Caco-2 (cell line): ENCODE results near the gene FRYL. TPM values are rescaled to one million over a fixed set of nuclear protein-coding genes. Genes with fewer than 3 reads are reported as not detected.
A peak's percentile ranks its signal among the peaks of the same experiment; 100 is the strongest.

Experiments
- BruUV-seq: library from RNA; stranded (reverse); fragments of 400-500 nt; replicated peaks from 2 replicates; lab custom pipeline; 2021; lab: Mats Ljungman, UMichigan
- CTCF ChIA-PET: fragments of 300-600 bp; sonication (Branson Sonifier 250); formaldehyde crosslinking; loops from one replicate; lab custom pipeline; 2022; ENCODE audit warnings: antibody characterized with exemption; lab: Charles Lee
- POLR2A ChIA-PET: fragments of 300-600 bp; sonication (Branson Sonifier 250); formaldehyde crosslinking; loops from one replicate; lab custom pipeline; 2022; ENCODE audit warnings: antibody characterized with exemption; lab: Charles Lee
- DNase-seq, 2 experiments: peaks; one replicate each; pipeline versions ENCODE4 v3.0.0 to v3.0.0-alpha.2; 2020 to 2022
- H3K27me3 ChIP-seq: replicated peaks from 2 replicates; pipeline ENCODE4 v1.6.0; 2011; ENCODE audit warnings: low read length; ENCODE audit not compliant: control insufficient read depth, insufficient read depth
- H3K36me3 ChIP-seq: 2 replicates; pipeline ENCODE4 v1.5.1; 2011; ENCODE audit warnings: low read length; ENCODE audit not compliant: control insufficient read depth, insufficient read depth
- H3K4me1 ChIP-seq: fragments of 250-450 bp; sonication (Bioruptor Pico); 2 replicates; pipeline ENCODE4 v1.5.1; 2020; ENCODE audit warnings: mild to moderate bottlenecking
- H3K4me3 ChIP-seq: 2 replicates; pipeline ENCODE4 v1.5.1; 2011; ENCODE audit warnings: low read depth, mild to moderate bottlenecking, control low read depth, low read length
- H3K9me3 ChIP-seq: fragments of 250-450 bp; sonication (Bioruptor Pico); 2 replicates; pipeline ENCODE4 v1.5.1; 2020; ENCODE audit warnings: mild to moderate bottlenecking, moderate library complexity
- H3K27ac Mint-ChIP-seq: one replicate; pipeline ENCODE4 v1.8.0; 2022; ENCODE audit warnings: mixed read lengths; ENCODE audit not compliant: unreplicated experiment
- H3K27me3 Mint-ChIP-seq: one replicate; pipeline ENCODE4 v1.8.0; 2022; ENCODE audit warnings: mixed read lengths; ENCODE audit not compliant: insufficient read depth, unreplicated experiment
- H3K36me3 Mint-ChIP-seq: one replicate; pipeline ENCODE4 v1.8.0; 2022; ENCODE audit warnings: mild to moderate bottlenecking, mixed read lengths; ENCODE audit not compliant: insufficient read depth, unreplicated experiment
- H3K4me1 Mint-ChIP-seq: one replicate; pipeline ENCODE4 v1.8.0; 2022; ENCODE audit warnings: low read depth, mixed read lengths; ENCODE audit not compliant: unreplicated experiment
- H3K4me3 Mint-ChIP-seq: one replicate; pipeline ENCODE4 v1.8.0; 2022; ENCODE audit warnings: mild to moderate bottlenecking, moderate library complexity, mixed read lengths; ENCODE audit not compliant: unreplicated experiment
- H3K9me3 Mint-ChIP-seq: one replicate; pipeline ENCODE4 v1.8.0; 2022; ENCODE audit warnings: mixed read lengths; ENCODE audit not compliant: unreplicated experiment
- intact Hi-C: fragments of 100-400 bp; cut with micrococcal nuclease; formaldehyde crosslinking; loops from one replicate; pipeline ENCODE4 v1.10.0; 2022; ENCODE audit not compliant: unreplicated experiment
- total RNA-seq: library from RNA; stranded (reverse); gene quantifications from 2 replicates; pipeline ENCODE4 v1.2.3, GENCODE V29; 2022
- TF ChIP-seq, protein P1 (sequence below), 2 experiments: fragments of 200-600 bp in 1 of 2; IDR thresholded peaks; 1 replicate in 1 of 2; 2 replicates in 1 of 2; pipeline versions ENCODE4 v1.5.1 to v1.8.0; 2011 to 2022; ENCODE audit warnings: antibody characterized with exemption in 1 of 2, control low read depth in 1 of 2, inconsistent platforms in 1 of 2, low read depth in 1 of 2, low read length in 1 of 2, mild to moderate bottlenecking in 1 of 2, moderate library complexity in 1 of 2; ENCODE audit not compliant: insufficient read depth in 1 of 2, severe bottlenecking in 1 of 2, unreplicated experiment in 1 of 2

Gene FRYL
- total RNA-seq, 1 experiment from 2014 or later: 27.4 TPM

DNA sequence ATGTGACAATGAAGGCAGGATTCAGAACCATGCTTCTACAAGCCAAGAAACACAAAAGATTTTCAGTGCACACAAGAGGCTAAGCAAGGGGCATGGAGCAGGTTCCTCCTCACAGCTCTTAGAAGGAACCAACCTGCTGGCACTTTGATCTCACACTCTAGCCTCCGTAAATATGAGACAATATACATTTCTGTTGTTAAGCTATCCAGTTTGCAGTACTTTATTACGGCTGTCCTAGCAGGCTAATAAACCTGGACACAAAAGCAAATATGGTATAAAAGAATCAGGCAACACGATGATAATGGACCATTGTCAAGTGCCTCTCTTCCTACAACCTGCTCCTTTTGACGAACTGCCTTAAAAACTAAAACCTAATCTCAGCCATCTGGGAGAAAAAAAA, 175.6 kb downstream of the FRYL start:
- intact Hi-C loops: no loop called here
- no peak for DNase-seq
- TF ChIP-seq, protein P1, sequence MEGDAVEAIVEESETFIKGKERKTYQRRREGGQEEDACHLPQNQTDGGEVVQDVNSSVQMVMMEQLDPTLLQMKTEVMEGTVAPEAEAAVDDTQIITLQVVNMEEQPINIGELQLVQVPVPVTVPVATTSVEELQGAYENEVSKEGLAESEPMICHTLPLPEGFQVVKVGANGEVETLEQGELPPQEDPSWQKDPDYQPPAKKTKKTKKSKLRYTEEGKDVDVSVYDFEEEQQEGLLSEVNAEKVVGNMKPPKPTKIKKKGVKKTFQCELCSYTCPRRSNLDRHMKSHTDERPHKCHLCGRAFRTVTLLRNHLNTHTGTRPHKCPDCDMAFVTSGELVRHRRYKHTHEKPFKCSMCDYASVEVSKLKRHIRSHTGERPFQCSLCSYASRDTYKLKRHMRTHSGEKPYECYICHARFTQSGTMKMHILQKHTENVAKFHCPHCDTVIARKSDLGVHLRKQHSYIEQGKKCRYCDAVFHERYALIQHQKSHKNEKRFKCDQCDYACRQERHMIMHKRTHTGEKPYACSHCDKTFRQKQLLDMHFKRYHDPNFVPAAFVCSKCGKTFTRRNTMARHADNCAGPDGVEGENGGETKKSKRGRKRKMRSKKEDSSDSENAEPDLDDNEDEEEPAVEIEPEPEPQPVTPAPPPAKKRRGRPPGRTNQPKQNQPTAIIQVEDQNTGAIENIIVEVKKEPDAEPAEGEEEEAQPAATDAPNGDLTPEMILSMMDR (IDR thresholded peaks at IDR 0.05; ENCODE audit: insufficient read depth in 1 of 2, low read depth in 1 of 2, low read length in 1 of 2, severe bottlenecking in 1 of 2, unreplicated experiment in 1 of 2): no peak
- Histone ChIP-seq H3K4me1 (peaks cover 31% of the 10 kb centered on the region), H3K4me3 (no peak overlapping the region), H3K9me3 (no peaks in the 10 kb centered on the region), H3K36me3 (no peaks in the 10 kb centered on the region), H3K27me3 (no peaks in the 10 kb centered on the region)
- Mint-ChIP-seq H3K4me3 (no peak overlapping the region), H3K36me3 (peaks cover 5% of the 10 kb centered on the region), H3K27ac (no peak overlapping the region), H3K9me3 (no peaks in the 10 kb centered on the region), H3K4me1 (peaks cover 20% of the 10 kb centered on the region), H3K27me3 (no peaks in the 10 kb centered on the region)
- ChIA-PET CTCF (no interaction called here), POLR2A (interaction anchor here (0.6 kb wide), 1 partner anchor 476 kb away, joined by 8 read pairs; no protein-coding TSS in a partner anchor)
- no TSS peak for BruUV-seq

DNA sequence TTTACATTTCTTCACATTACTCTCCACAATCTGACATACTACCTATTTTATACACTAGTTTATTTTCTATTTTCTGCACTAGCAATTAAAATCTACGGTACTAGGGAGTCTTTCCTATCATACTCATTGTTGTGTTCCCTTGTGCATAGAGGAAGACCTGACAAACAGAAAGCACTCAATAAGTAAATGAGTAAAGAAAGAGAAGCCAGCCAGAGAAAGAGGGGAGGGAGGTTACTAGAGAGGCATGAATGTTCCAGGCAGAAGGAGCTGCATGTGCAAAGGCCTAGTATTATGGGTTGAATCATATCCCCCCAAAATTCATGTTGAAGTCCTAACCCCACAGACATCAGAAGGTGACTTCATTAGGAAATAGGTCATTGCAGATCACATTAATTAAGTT, 176.0 kb downstream of the FRYL start:
- TF ChIP-seq, protein P1 (IDR thresholded peaks at IDR 0.05; ENCODE audit: insufficient read depth in 1 of 2, low read depth in 1 of 2, low read length in 1 of 2, severe bottlenecking in 1 of 2, unreplicated experiment in 1 of 2): no peak
- H3K4me1 ChIP-seq: peaks cover 31% of the 10 kb centered on the region
- BruUV-seq: no TSS peak
- no peak for DNase-seq
- peak overlapping the region; percentile 69 for H3K27ac Mint-ChIP-seq
- H3K36me3 ChIP-seq: no peaks in the 10 kb centered on the region
- no peak overlapping the region for H3K4me3 ChIP-seq
- peaks cover 5% of the 10 kb centered on the region for H3K36me3 Mint-ChIP-seq
- no peaks in the 10 kb centered on the region for H3K27me3 Mint-ChIP-seq
- intact Hi-C loops: no loop called here
- H3K27me3 ChIP-seq: no peaks in the 10 kb centered on the region
- H3K9me3 Mint-ChIP-seq: no peaks in the 10 kb centered on the region
- no peaks in the 10 kb centered on the region for H3K9me3 ChIP-seq
- CTCF ChIA-PET: no interaction called here
- H3K4me3 Mint-ChIP-seq: no peak overlapping the region
- POLR2A ChIA-PET: no interaction called here
- H3K4me1 Mint-ChIP-seq: peaks cover 20% of the 10 kb centered on the region

DNA sequence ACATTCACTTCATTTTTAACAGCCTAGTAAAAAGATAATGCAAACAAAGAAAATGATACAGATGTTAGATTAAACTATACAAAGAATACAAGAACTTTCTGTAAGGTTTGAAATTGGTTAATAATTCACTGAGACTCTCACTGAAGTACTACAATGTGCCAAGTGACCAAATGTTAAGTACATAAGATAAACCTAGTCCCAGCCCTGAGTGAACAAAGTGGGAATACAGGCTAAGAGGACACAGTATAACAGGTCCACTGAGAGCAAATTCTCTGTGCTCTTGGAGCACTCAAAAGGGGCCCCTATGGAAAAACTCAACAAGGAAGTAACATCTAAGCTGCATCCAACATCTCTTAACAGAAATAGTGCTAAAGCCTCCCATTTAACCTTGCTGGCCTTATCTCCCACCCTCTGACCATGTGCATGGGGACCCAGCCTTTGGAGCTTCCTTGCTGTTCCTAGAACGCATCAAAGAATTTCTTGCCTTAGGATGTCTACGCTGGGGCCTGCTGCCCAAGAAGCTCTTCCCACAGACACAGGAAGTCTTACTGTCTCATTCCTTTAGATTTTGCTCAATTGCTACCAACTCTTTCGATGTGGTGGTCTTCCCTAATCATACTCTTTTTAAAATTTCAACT, 176.6 kb downstream of the FRYL start:
- Histone ChIP-seq H3K36me3 (no peaks in the 10 kb centered on the region), H3K27me3 (no peaks in the 10 kb centered on the region), H3K9me3 (no peaks in the 10 kb centered on the region), H3K4me3 (no peak overlapping the region), H3K4me1 (peaks cover 31% of the 10 kb centered on the region)
- H3K4me3 Mint-ChIP-seq: no peak overlapping the region
- DNase-seq: peak in 1 of 2 experiments; percentile 33
- H3K4me1 Mint-ChIP-seq: peaks cover 20% of the 10 kb centered on the region
- BruUV-seq: no TSS peak
- H3K9me3 Mint-ChIP-seq: no peaks in the 10 kb centered on the region
- ChIA-PET POLR2A (no interaction called here), CTCF (no interaction called here)
- peaks cover 5% of the 10 kb centered on the region for H3K36me3 Mint-ChIP-seq
- TF ChIP-seq, protein P1 (IDR thresholded peaks at IDR 0.05; ENCODE audit: insufficient read depth in 1 of 2, low read depth in 1 of 2, low read length in 1 of 2, severe bottlenecking in 1 of 2, unreplicated experiment in 1 of 2): no peak
- peak overlapping the region; percentile 69 for H3K27ac Mint-ChIP-seq
- intact Hi-C loops: loop anchor here (2.0 kb wide), 1 partner anchor 19 kb away; no protein-coding TSS in a partner anchor
- H3K27me3 Mint-ChIP-seq: no peaks in the 10 kb centered on the region
